NCI-H2107 treated with DMSO at 0.1 percent for 48 hours (cell line): ENCODE measurements around the gene CACNG6.
"Not testable (repeated sequence)": the region's sequence is repeated elsewhere in the genome, so short reads cannot be mapped to it uniquely, and the experiment has no call there.

Source experiments
- DNase-seq: peaks from one replicate; lab custom pipeline; 2025; ENCODE audit not compliant: unreplicated experiment; lab: John Stamatoyannopoulos, UW

Gene CACNG6

DNA sequence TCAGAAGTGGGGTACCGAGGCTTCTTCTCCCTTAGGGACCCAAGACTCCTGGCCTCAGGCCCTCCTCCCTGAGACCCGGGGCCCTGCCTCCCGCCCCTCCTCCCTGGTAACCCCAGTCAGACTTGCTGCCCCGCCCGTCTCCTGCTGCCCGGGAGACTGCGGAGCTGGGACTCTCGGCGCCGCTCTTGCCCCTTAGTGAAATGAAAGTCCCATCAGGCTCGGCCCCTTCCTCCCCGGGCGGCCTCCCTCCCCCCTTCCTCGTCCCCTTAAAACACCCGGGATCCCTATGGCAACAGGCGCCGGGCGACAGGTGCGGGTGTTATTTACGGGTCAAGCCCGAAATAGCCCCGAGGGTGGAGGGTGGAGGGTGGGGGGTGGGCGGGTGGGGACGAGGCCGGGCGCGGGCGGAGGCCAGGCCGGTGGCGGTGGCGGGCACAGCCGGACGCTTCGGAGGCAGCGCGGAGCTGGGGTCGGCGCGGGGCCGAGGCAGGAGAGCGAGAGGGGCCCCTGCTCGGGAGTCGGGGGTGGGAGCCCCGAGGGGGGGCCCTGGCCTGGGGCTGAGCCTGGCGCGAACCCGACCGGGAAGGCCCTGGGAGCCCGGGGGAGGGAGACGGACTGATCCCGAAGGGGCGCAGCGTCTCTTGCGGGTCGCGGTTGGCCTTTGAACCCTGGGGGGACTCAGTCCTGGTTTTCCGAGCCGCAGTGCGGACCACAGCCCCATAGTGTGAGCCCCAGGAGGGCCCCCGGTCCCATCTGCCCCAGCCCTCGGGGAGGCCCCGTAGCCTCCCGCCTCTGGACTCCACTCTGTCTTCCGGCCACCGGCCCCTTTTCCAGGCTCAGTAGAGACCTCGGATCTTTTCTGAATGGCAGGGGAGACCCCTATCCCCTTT lies at the start of gene CACNG6:
TSS of gene CACNG6 (plus strand) at position 414 of the 890 bp plus-strand sequence. CDS start 1,241 bp downstream, outside the sequence.
- no peak for DNase-seq

- no peak for DNase-seq
Observed at GRCh38 chr19:53942001-53942786, 49.2 kb upstream of the CACNG6 start.

DNA sequence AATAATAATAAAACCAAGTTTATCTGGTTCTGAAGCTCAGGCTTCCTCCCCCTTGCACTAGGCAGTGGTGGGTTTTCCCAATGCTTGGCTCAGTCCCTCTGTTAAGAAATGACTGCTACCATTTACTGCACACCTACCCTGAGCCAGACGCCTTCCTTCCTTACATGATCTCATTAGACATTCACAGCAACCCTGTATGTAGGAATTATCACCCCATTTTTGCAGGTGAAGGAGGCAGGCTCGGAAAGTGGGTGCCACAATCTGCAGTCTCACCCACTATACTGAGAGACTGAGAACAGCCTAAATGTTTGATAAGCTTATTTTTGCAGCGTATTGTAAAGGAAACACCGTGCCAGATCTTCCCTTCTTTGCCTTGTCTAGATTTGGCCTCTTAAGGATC lies 47.0 kb upstream of the CACNG6 start:
- no peak for DNase-seq

- DNase-seq = no peak
Observed at GRCh38 chr19:53944933-53945332, 46.5 kb upstream of the CACNG6 start.

DNA sequence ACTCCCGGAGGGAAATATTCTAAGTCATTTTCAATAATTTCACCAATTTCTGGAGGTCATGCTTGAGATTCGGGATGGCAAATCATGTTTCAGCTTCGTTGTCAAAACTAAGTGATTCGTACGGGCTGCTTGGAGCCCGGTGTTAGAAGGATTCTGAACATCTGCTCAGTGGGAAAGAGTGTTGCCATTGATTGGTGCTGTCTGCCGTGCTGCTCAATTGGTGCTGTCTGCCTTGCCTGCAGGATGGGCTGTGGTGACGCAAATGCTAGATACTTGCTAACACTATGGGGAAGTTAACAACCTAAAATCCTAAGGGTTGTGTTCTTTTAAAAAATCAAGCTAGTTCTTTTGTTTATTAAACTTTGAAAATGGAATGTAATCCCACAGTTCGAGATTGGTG lies 46.0 kb upstream of the CACNG6 start:
- no peak for DNase-seq

- DNase-seq = no peak
Observed at GRCh38 chr19:53945998-53946397, 45.4 kb upstream of the CACNG6 start.

- no peak for DNase-seq
Observed at GRCh38 chr19:53947624-53948023, 43.8 kb upstream of the CACNG6 start.

- DNase-seq = not testable (repeated sequence)
Observed at GRCh38 chr19:53948611-53949010, 42.8 kb upstream of the CACNG6 start.

DNA sequence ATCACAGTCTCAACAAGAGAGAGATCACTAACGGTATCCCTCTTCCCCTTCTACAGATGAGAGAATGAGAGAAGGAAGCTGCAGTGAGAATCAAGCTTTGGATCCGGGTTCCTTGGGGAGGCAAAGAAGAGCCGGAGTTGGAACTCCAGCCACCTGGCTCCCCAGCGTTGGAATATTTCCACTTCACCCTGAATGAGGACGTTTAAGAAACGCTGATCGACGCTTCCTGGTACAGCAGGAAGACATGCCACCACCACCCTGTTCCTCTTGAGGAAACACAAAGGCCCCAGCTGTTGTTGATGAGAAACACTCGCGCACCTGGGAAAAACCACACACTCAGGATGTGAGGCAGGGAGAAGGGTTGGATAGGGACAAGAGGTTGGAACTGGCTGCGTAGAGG lies 40.0 kb upstream of the CACNG6 start:
- DNase-seq = no peak

GRCh38 chr19:53951947-53952346 lies 39.5 kb upstream of the CACNG6 start:
- DNase-seq = no peak

DNA sequence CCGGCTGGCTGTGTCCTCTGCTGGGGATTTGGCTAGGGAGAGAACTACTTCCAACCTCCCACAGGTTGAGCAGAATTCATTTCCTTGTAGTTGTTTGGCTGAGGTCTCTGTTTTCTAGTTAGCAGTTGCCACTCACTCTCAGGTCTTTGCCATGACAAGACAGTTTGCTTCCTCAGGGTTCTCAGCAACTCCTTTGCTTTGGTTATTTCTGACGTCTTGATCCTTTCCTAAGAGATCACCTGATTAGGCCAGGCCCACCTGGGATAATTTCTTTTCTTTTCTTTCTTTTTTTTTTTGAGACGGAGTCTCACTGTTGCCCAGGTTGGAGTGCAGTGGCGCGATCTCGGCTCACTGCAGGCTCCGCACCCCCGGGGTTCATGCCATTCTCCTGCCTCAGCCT lies 38.1 kb upstream of the CACNG6 start:
- DNase-seq = no peak

DNA sequence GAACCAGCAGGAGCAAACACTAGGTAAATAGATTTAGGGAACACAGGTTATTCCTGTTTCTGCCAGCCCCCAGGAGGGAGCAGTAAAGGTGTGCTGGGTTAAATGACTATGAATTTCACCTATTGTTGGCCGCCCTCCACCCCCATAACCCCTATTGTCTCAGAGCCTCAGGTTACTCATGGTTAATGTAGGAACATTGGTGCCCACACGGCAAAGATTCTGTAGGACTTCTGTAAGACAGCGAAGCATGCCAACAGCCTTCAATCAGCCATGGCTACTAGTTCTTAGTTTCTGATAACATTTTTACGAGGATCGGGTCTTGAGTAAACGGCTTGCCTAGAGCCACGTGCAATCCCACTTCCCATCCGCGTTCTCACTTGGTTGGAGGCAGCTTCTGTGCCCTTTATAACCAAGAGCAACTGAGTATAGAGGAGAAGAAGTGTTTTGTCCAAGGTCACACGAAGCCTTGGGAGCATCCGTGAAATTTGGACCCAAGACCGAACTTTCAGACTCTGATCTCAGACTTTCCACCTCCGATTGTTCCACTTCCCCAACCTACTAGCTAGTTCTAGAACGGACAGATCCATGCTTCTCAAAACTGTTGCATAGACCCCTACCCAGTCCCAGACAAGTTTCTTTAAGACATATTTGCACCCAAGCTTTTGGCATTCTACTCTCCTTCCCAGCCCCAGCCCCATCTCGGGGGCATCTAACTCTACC lies 33.8 kb upstream of the CACNG6 start:
- no peak for DNase-seq

DNA sequence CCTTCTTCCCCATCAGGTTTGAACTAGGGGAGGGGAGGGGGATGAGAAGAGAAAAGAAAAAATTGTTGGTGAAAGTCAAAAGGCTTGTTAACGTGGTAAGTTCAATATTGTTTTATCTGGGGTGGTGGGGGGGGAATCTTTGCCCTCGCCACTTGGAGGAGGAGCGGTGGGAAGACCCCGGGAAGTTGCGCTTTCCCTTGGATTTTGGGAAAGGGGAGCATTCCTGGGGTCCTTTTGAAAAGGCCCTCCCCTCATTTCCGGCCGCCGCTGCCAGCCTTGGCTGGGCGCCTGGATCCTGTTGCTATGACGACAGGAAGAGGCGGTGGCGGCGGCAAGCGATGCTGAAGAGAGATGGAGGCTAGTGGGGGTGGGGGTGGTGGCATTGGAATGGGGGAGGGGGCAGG lies 33.3 kb upstream of the CACNG6 start:
- no peak for DNase-seq

GRCh38 chr19:53958823-53959757 lies 32.3 kb upstream of the CACNG6 start:
- DNase-seq = no peak

- DNase-seq = no peak
Observed at GRCh38 chr19:53960187-53960586, 31.2 kb upstream of the CACNG6 start.

GRCh38 chr19:53960886-53961285 lies 30.6 kb upstream of the CACNG6 start:
- no peak for DNase-seq

DNA sequence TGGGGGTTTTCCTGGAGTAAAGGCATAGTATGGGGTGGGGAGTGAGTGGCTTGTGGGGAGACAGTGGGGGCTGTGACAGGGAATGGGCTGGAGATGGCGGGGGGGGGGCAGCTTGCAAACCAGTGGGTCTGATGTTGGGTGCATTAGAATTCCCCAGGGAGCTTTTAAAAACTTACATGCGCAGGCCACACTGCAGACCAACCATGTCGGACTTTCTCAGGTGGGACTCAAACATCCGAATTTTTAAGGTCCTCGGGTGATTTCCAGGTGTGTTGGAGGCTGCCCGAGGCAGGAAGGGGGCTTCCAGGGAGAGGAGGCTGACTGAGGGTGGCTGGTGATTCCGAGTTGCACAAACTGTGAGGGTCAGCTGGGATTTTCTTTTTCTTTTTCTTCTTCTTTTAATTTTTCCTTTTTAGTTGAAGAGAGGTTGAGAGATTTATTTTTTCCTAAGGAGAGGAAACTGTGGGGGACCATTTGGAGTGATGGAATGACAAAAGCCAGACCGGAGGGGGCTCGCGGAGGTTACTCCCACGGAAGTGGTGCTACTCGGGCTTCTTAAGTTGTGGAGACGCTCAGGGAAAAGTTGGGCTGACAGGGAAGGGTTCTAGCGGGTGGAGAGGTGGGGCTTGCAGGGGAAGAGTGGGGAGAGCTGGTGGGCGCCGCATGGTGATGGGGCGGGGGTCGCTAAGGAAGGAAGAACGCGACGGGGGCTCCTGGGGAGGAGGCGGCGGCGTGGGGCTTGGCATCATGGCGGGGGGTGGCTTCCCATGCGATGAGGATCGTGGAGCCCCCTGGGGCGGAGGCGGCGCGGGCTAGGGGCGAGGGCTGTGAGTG lies 29.7 kb upstream of the CACNG6 start:
- DNase-seq = no peak

DNA sequence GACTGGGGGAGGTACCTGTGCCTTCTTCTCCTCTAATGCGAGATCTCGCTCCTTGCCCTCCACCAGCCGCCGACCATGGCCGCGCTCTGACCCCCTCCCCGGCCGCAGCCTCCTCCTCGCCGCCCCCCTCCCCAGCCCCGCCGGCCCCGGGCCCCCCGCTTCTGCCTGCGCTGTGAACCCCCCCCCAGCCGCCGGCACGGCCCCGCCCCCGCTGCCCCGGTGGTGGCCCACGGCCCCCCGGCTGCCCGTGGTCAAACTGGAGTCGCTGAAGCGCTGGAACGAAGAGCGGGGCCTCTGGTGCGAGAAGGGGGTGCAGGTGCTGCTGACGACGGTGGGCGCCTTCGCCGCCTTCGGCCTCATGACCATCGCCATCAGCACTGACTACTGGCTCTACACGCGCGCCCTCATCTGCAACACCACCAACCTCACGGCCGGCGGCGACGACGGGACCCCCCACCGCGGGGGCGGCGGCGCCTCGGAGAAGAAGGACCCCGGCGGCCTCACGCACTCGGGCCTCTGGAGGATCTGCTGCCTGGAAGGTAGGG lies 28.5 kb upstream of the CACNG6 start, which contains the start of gene CACNG8:
TSS of gene CACNG8 (plus strand) at position 51 of the 545 bp plus-strand sequence.
- DNase-seq = no peak

- no peak for DNase-seq
Observed at GRCh38 chr19:53965091-53965490, 26.3 kb upstream of the CACNG6 start.
